ENCODE results near the gene HDAC6. TPM values are rescaled to one million over a fixed set of nuclear protein-coding genes. Genes with fewer than 3 reads are reported as not detected.
A peak's percentile ranks its signal among the peaks of the same experiment; 100 is the strongest.

HDAC6 gene
- total and polyA plus RNA-seq, 10 donors = 33.9 to 103 (median 79.9) TPM

DNA sequence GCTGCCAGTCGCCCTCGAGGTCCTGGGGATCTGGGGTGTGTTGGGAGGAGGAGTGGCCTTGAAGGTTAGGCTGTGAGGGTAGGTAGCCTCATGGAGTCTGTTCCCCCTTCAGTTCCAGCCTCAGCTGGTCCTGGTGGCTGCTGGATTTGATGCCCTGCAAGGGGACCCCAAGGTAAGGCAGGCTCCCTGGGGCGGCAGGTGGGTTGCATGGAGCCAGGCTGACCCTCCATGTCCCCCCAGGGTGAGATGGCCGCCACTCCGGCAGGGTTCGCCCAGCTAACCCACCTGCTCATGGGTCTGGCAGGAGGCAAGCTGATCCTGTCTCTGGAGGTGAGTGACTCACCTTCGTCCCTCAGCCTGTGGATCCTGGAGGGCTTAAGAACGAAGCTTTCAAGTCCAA is 12.9 kb downstream of the HDAC6 start:
- Histone ChIP-seq H3K36me3 (peaks cover 0 to 94% (median 14%) of the 10 kb centered on the region in 6 donors), H3K9me3 (no peaks in the 10 kb centered on the region), H3K27ac (no peak overlapping the region), H3K4me3 (no peak overlapping the region), H3K4me1 (no peaks in the 10 kb centered on the region), H3K27me3 (replicated peaks in 1 of 7) (no peaks in the 10 kb centered on the region)
- TF ChIP-seq POLR2AphosphoS5 (IDR thresholded peaks at IDR 0.05) = no peak
- TF ChIP-seq, protein P1, sequence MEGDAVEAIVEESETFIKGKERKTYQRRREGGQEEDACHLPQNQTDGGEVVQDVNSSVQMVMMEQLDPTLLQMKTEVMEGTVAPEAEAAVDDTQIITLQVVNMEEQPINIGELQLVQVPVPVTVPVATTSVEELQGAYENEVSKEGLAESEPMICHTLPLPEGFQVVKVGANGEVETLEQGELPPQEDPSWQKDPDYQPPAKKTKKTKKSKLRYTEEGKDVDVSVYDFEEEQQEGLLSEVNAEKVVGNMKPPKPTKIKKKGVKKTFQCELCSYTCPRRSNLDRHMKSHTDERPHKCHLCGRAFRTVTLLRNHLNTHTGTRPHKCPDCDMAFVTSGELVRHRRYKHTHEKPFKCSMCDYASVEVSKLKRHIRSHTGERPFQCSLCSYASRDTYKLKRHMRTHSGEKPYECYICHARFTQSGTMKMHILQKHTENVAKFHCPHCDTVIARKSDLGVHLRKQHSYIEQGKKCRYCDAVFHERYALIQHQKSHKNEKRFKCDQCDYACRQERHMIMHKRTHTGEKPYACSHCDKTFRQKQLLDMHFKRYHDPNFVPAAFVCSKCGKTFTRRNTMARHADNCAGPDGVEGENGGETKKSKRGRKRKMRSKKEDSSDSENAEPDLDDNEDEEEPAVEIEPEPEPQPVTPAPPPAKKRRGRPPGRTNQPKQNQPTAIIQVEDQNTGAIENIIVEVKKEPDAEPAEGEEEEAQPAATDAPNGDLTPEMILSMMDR (IDR thresholded peaks at IDR 0.05 in 8 of 11, conservative IDR thresholded peaks at IDR 0.05 in 3 of 11) = no peak
- no peak for TF ChIP-seq POLR2A (IDR thresholded peaks at IDR 0.05)
- DNase-seq = no peak
- intact Hi-C loops (cut with DNase I; ENCODE audit: low total_unique reads) = no loop called here
- WGBS, 5 donors = 75 to 98% (median 86%) methylated on average over 3 to 8 of the region's 8 CpGs

DNA sequence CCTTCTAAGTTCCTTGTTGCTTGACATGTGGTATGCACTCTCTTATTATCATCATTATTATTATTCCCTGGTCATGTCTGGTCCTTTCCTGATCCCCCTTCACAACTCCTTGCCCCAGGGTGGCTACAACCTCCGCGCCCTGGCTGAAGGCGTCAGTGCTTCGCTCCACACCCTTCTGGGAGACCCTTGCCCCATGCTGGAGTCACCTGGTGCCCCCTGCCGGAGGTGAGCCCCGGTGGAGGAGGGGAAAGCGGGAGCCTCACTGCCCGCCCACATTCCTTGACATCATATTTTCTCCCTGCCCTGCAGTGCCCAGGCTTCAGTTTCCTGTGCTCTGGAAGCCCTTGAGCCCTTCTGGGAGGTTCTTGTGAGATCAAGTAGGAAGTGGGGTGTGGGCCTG is 13.4 kb downstream of the HDAC6 start:
- Histone ChIP-seq H3K27me3 (replicated peaks in 1 of 7) (no peaks in the 10 kb centered on the region), H3K9me3 (no peaks in the 10 kb centered on the region), H3K4me1 (no peaks in the 10 kb centered on the region), H3K27ac (no peak overlapping the region), H3K36me3 (peaks cover 0 to 97% (median 14%) of the 10 kb centered on the region in 6 donors), H3K4me3 (no peak overlapping the region)
- 85 to 98% (median 96%) methylated on average over 7 to 8 of the region's 8 CpGs for WGBS, 5 donors
- DNase-seq = no peak
- TF ChIP-seq, protein P1 (IDR thresholded peaks at IDR 0.05 in 8 of 11, conservative IDR thresholded peaks at IDR 0.05 in 3 of 11) = no peak
- TF ChIP-seq POLR2AphosphoS5 (IDR thresholded peaks at IDR 0.05) (no peak), POLR2A (IDR thresholded peaks at IDR 0.05) (no peak)
- intact Hi-C loops (cut with DNase I; ENCODE audit: low total_unique reads) = no loop called here

DNA sequence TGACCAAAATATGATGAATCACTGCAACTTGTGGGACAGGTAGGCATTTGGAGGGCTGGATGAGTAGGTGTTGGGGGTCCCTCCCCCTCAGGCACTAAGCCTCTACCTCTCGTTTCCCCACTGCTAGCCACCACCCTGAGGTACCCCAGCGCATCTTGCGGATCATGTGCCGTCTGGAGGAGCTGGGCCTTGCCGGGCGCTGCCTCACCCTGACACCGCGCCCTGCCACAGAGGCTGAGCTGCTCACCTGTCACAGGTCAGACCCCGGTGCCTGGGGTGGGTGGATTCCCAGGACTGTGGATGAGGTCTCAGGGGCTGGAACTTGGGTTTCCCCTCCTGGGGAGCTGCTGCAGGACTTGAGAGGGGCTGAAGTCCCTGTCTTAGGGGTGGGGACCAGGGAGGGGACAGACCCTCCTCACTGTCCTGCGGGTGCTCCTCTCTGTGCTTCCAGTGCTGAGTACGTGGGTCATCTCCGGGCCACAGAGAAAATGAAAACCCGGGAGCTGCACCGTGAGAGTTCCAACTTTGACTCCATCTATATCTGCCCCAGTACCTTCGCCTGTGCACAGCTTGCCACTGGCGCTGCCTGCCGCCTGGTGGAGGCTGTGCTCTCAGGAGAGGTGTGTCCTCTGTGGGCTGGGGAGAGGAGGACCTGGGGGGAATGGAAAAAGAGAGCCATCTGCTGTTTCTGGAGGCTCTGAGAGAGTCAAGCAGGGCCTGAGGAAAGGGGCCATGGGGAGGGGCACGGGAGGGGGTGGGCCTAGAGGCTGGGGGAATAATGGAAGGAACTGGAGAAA is 14.3 kb downstream of the HDAC6 start:
- no peak for DNase-seq
- Histone ChIP-seq H3K27ac (no peak overlapping the region), H3K9me3 (no peaks in the 10 kb centered on the region), H3K4me3 (no peak overlapping the region), H3K4me1 (no peaks in the 10 kb centered on the region), H3K27me3 (replicated peaks in 1 of 7) (no peaks in the 10 kb centered on the region), H3K36me3 (peaks cover 0 to 97% (median 14%) of the 10 kb centered on the region in 6 donors)
- intact Hi-C loops (cut with DNase I; ENCODE audit: low total_unique reads) = no loop called here
- TF ChIP-seq POLR2A (IDR thresholded peaks at IDR 0.05) (no peak), POLR2AphosphoS5 (IDR thresholded peaks at IDR 0.05) (peak in 1 of 3 donors; percentile 23)
- WGBS, 5 donors = 90 to 96% (median 94%) methylated on average over 10 to 18 of the region's 18 CpGs

DNA sequence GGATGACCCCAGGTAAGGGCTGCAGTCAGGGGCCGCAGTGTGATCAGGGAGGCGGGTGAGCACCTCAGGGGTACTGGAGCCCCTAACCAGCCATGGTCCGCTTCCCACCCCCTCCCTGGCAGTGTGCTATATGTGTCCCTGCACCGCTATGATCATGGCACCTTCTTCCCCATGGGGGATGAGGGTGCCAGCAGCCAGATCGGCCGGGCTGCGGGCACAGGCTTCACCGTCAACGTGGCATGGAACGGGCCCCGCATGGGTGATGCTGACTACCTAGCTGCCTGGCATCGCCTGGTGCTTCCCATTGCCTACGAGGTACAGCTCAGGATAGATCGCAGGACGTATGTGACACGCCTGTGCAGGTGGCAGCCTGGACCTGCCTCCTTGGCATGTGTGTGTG is 16.2 kb downstream of the HDAC6 start:
- 84 to 100% (median 96%) methylated on average over 2 to 16 of the region's 16 CpGs for WGBS, 5 donors
- intact Hi-C loops (cut with DNase I; ENCODE audit: low total_unique reads) = no loop called here
- no peaks in the 10 kb centered on the region for H3K9me3 ChIP-seq

More for the DNA sequence above, 16.2 kb downstream of the HDAC6 start:
- TF ChIP-seq POLR2AphosphoS5 (IDR thresholded peaks at IDR 0.05) = peak in 2 of 3 donors; percentile 7 to 25
- TF ChIP-seq, protein P1 (IDR thresholded peaks at IDR 0.05 in 8 of 11, conservative IDR thresholded peaks at IDR 0.05 in 3 of 11) = no peak
- Histone ChIP-seq H3K27ac (no peak overlapping the region), H3K27me3 (replicated peaks in 1 of 7) (peaks cover 0 to 6% (median 0%) of the 10 kb centered on the region in 7 donors), H3K36me3 (peaks cover 0 to 100% (median 14%) of the 10 kb centered on the region in 6 donors), H3K4me3 (no peak overlapping the region), H3K4me1 (no peaks in the 10 kb centered on the region)
- DNase-seq = no peak

Measured in spleen (tissue), 11 donors.